ENCODE measurements around the gene FXYD3.
"Not testable (repeated sequence)": the region's sequence is repeated elsewhere in the genome, so short reads cannot be mapped to it uniquely, and the experiment has no call there.

Gene FXYD3

GRCh38 chr19:35125749-35126623 is 10.4 kb downstream of the FXYD3 start:
- ATAC-seq = no peak

GRCh38 chr19:35126624-35126959 is 11.0 kb downstream of the FXYD3 start:
- ATAC-seq = no peak

- no peak for ATAC-seq
Measured at GRCh38 chr19:35127871-35128270, 12.2 kb downstream of the FXYD3 start.

GRCh38 chr19:35128398-35129057 is 12.9 kb downstream of the FXYD3 start:
- no peak for ATAC-seq

GRCh38 chr19:35129724-35130274 is 14.2 kb downstream of the FXYD3 start:
- not testable (repeated sequence) for ATAC-seq

- ATAC-seq = no peak
Measured at GRCh38 chr19:35130761-35131720, 15.4 kb downstream of the FXYD3 start.

- ATAC-seq = no peak
Measured at GRCh38 chr19:35132254-35132653, 16.6 kb downstream of the FXYD3 start.

- ATAC-seq = no peak
Measured at GRCh38 chr19:35133826-35134225, 18.2 kb downstream of the FXYD3 start.

- ATAC-seq = no peak
Measured at GRCh38 chr19:35134601-35135242, 19.1 kb downstream of the FXYD3 start, which contains the start of gene LGI4. TSS of gene LGI4 (minus strand) at chr19:35135059. CDS start at chr19:35134680, 379 bp downstream.

- ATAC-seq = peak; percentile 76 to 81
Measured at GRCh38 chr19:35135389-35135909, 19.8 kb downstream of the FXYD3 start.

- no peak for ATAC-seq
Measured at GRCh38 chr19:35136231-35136630, 20.6 kb downstream of the FXYD3 start.

GRCh38 chr19:35136977-35137702 is 21.5 kb downstream of the FXYD3 start:
- ATAC-seq = no peak

- no peak for ATAC-seq
Measured at GRCh38 chr19:35138305-35138892, 22.8 kb downstream of the FXYD3 start, which contains the start of gene FXYD1. TSS of gene FXYD1 (plus strand) at chr19:35138824. CDS start at chr19:35140080, 1,256 bp downstream.

- ATAC-seq = no peak
Measured at GRCh38 chr19:35140207-35140961, 24.8 kb downstream of the FXYD3 start.

GRCh38 chr19:35140962-35141836 is 25.6 kb downstream of the FXYD3 start:
- ATAC-seq = peak; percentile 85

- no peak for ATAC-seq
Measured at GRCh38 chr19:35141837-35142605, 26.4 kb downstream of the FXYD3 start.

- peak in 1 of 2 donors; percentile 9 for ATAC-seq
Measured at GRCh38 chr19:35142606-35143230, 27.1 kb downstream of the FXYD3 start.

Data from activated CD4-positive, CD25-positive, alpha-beta regulatory T cell treated with anti-CD3 and anti-CD28 coated beads, Interleukin-2, amount 50 U/mL, for 24 hours (primary cell).